ENCODE measurements around the gene LINC00305. TPM values are rescaled to one million over a fixed set of nuclear protein-coding genes. Genes with fewer than 3 reads are reported as not detected.

The LINC00305 gene
- polyA plus RNA-seq (ENCODE audit: insufficient read length in 3 of 3) = 1 to 10 TPM; 2.8 to 4.3 (median 3.3) TPM
- long read RNA-seq, donor 1 = 0 reads
- long read RNA-seq, donor 2 = 0 reads
- long read RNA-seq, donor 3 = 0 reads
- long read RNA-seq, donor 4 = 0 reads
- long read RNA-seq, donor 5 = 0 reads
- long read RNA-seq, donor 6 = 0 reads
- long read RNA-seq, donor 7 = 0 reads
- long read RNA-seq, donor 8 = 0 reads
- long read RNA-seq, donor 9 = 0 reads
- long read RNA-seq, donor 10 = 0 reads
- long read RNA-seq, donor 11 = 0 reads
- long read RNA-seq, donor 12 = 0 reads
- long read RNA-seq, donor 13 = 0 reads
- long read RNA-seq, donor 14 = 0 reads
- long read RNA-seq, donor 15 = 0 reads
- long read RNA-seq, donor 16 = 0 reads

DNA sequence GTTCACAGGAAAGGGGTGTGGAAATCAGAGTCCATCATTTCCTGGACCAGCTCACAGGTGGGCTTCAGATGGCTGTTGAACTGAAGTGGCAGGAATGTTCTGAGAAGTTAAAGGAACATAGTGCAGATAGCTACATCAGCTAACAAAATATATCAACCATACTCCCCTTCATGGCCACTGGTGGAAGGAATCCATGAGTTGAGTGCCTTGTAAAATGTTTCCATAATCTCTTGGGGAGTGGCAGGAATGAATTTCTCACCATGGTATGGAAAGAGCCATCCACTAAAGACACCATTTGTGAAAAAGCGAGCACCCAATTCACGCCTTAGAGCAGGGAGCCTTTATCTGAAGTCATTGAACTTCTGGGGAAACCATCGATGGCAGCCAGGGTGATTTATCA is at the start of gene LINC00305:
Gene LINC00305 (minus strand): TSS at position 101 of the 400 bp plus-strand sequence.
- no peak for DNase-seq (ENCODE audit: extremely low read depth in 1 of 11, low read depth in 9 of 11, low spot score in 4 of 11)

DNA sequence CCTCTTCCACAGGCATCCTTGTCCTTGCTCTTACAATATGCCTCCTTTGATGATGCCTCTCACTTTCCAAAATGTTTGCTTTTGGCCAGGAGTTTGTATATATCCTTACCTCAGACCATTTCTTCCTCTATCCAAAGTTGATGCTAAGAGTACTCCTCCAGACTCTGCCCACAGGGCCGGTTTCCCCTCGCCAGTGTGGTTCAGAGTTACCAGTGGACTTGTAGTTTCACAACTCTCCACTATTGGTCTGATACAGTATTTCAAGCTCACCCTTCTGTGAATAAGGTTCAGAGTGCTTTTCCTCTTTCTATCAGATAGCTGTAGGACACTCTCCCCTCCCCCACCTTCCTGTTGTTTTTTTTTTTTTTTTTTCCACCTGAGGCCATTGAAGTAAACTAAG is 42.2 kb upstream of the LINC00305 start:
- no peak for DNase-seq (ENCODE audit: extremely low read depth in 1 of 11, low read depth in 9 of 11, low spot score in 4 of 11)

DNA sequence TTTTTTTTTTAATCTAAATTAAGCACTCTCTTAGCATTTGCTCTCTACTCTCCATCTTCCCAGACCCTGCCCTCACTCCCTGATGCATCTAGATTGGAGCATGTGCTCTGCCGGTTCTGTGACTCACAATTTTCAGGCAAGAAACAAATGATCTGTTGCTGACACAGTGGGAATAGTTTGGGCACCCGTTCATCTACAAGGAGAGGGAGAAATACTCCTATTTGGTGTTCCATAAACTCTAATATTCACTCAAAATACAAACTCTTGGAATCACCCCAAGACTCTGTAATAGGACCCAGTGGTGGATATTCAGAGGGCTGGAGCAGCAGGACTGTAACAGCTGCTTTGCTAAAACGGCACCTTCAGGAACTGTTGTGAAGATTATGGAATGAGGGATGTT is 37.1 kb upstream of the LINC00305 start:
- no peak for DNase-seq (ENCODE audit: extremely low read depth in 1 of 11, low read depth in 9 of 11, low spot score in 4 of 11)

DNA sequence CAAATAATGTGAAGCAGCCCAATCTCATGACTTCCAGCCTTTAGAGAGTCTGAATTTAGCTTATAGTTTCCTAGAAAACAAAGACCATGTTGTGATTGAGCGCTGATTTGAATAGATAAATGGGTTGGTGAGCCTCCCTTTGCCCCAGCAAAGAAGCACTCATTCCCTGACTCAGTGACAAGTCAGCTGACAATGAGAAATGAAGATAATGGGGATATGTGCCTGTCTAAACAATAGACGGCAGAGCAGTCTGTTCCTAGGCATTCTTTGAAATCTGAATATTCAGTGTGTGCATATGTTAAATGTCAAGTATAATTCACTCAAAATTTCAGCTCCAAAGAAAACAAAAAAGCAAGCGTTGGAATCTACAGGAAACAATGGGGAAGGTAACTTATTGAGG is 34.8 kb upstream of the LINC00305 start:
- no peak for DNase-seq (ENCODE audit: extremely low read depth in 1 of 11, low read depth in 9 of 11, low spot score in 4 of 11)

DNA sequence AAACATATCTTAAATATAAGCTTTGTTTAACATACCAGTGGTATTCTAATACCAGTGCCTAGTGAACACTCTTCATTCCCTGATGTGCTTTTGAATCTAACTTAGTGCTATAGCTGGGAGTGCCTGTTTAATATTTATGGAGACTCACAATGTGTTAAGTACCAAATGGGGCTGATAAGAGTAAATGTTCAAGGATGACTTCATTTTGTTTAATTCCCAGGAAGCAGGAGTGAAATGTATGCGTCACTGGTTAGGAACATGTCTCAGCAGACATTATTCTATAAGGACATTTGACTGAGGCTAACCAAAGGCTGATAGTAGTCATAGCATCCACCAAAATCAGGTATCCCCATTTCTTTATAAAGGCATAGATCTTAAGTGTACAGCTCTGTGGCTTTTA is 31.7 kb upstream of the LINC00305 start:
- DNase-seq (ENCODE audit: extremely low read depth in 1 of 11, low read depth in 9 of 11, low spot score in 4 of 11) = no peak

DNA sequence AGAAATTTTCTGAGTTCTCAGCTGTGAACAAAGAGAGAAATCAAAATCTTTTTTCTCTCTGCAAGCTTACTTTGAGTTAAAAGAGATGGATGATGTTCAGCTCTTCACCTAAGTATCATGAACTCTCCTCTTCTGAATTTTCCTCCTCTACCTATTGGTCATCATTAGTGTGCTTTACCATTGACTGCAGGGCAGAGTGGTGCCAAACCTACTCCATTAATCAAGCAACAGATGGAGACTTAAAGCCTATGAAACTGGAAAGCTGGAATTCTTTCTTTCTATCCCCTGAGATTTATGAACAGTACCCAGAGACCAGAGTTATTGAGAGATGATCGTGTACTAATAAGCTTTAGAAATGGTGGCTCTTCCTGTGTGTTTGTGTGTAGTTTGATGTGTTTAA is 31.3 kb upstream of the LINC00305 start:
- no peak for DNase-seq (ENCODE audit: extremely low read depth in 1 of 11, low read depth in 9 of 11, low spot score in 4 of 11)

DNA sequence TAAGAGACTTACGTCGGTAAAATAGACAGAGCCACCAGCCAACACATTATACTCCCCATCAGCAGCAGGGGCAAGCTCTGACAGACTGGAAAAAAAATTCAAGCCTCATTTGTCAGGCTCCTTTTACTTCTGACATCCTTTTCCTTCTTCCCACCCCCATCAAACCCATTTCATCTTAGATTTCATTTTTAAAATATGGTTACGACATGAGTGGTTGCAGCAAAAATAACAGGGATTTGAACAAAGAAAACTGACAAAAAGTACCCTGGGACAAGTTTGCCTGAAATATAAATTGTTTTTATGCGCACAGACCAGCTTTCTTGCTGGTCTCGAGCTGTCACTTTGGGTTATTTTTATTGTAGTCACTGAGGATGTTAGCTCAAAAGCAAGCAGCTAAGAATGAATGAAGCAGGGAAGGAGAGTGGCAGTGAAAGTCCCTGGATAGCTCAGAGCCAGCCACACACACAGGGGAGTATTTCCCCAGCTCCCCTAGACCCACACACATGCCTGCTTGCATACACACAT is 30.7 kb upstream of the LINC00305 start:
- DNase-seq (ENCODE audit: extremely low read depth in 1 of 11, low read depth in 9 of 11, low spot score in 4 of 11) = no peak

DNA sequence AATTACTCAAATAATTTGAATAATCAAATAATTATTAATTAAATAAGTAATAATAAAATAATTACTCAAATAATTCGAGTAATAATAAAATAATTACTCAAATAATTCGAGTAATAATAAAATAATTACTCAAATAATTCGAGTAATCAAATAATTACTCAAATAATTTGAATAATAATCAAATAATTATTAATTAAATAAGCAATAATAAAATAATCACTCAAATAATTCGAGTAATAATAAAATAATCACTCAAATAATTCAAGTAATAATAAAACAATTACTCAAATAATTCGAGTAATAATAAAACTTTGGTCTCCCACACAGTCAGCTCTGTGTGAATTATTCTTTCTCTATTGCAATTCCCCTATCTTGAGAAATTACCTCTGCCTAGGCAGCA is 30.0 kb upstream of the LINC00305 start:
- DNase-seq (ENCODE audit: extremely low read depth in 1 of 11, low read depth in 9 of 11, low spot score in 4 of 11) = no peak

DNA sequence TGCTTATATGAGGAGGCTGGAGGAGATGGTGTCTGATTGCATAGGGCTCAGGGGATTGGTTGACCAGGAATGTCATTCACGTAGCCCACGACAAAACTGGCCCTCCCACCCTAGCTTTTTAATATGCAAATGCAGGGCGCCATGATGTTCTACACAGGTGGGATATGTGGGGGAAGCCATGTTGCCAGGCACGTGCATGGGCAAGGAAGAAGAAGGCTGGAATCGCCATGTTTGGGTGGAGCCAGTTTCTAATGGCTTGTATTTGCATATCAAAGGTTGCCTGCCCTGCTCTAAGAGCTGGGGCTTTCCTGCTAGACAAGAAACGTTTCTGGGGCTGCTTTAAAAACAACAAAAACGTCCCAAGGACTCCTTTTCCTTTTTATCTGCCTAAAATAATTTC is 26.5 kb upstream of the LINC00305 start:
- no peak for DNase-seq (ENCODE audit: extremely low read depth in 1 of 11, low read depth in 9 of 11, low spot score in 4 of 11)

DNA sequence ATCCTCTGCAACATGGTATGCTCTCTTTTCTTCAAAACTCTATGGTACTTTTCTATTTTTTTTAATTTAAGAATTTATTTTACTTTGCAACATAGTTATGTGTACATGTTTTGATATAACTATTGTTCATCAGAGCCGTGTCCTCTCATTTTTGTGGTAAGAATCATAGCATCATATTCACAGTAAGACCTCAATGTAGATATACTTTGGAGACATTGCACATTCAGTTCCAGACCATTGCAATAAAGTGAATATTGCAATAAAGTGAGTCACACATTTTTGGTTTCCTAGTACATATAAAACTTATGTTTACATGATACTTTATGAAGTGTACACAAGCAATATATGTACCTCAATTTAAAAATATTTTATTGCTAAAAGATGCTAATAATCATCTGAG is 22.7 kb upstream of the LINC00305 start:
- DNase-seq (ENCODE audit: extremely low read depth in 1 of 11, low read depth in 9 of 11, low spot score in 4 of 11) = no peak

DNA sequence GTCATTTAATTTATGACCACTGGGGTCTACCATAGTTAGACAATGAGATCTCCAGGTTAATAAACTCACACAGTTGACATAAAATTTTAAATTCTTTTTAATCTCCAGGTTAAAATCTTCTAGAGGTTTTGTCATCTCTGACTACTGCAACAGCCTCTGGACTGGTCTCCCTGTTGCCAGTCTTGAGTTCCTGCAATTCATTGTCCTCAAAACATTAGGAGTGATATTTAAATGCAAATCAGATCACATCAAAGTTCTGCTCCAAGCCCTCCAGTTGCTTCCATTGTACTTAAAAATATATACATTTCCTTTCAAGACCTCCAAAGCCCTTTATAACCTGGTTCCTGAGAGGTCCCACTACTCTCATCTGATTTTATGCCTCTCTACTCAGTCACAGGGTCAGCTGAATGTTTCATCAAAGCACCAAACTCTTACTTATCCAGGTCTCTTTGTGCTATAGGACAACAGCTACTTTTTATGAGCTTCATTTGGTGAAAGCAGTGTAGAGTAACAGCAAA is 18.6 kb upstream of the LINC00305 start:
- DNase-seq (ENCODE audit: extremely low read depth in 1 of 11, low read depth in 9 of 11, low spot score in 4 of 11) = no peak

DNA sequence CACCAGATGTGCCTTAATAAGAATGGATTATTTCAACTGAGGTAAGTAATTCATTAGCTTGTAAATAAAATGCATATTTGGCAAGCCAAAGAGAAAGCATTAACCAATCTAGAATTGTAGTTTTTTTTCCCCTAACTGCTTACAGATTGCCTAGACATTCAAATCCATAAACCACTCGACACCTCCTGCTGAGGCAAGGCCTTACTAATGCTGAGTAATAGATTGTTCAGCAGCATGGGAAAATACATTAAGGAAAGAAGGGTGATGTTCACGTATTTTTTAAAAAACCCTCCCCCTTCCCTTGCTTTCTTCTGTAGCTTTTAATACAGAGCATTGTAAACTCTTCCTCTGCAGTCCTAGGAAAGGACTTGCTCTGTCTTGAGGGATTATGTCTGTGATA is 17.0 kb upstream of the LINC00305 start:
- no peak for DNase-seq (ENCODE audit: extremely low read depth in 1 of 11, low read depth in 9 of 11, low spot score in 4 of 11)

DNA sequence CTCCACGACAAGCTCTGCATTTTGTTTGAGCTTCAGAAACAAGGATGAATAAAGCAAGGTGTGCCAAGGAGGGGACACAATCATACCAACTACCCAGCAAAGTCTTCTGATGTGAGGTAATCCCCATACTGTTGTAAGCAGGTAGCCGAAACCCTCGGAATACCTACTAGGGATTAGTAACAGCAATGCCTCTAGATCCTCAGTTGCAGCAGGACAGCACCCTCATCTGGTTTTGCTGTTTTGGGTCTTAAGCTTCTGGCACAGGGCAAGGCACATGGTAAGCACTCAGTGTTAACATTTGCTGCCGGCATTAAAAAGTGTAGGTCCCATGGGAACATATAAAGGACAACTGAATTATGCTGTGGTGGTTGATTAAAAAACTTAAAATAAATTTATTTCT is 16.0 kb upstream of the LINC00305 start:
- DNase-seq (ENCODE audit: extremely low read depth in 1 of 11, low read depth in 9 of 11, low spot score in 4 of 11) = no peak

DNA sequence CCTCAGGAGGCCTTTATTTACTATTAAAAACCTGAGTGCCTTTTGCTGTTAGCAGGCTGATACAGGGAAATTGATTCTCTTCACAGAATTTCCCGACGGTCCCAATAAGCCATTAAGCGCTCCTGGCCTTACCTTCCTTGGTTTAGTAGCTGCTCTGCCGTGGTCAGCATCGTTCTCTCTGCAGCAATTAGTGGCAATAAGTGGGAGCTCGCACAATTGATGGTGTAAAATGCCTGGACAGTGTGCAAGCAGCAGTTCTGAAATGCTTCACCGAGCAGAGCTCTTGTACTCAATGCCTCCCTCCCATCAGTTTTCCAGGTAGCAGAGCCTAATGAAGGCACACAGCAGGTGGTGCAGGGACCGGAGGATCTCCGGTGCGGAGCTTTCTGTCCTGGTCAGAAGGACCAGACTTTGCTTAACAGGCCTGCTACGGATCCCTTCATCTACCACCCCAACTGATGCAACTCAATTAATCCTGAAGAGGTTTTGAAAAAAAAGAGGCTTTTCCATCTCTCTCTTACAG is 1.1 kb upstream of the LINC00305 start:
- DNase-seq (ENCODE audit: extremely low read depth in 1 of 11, low read depth in 9 of 11, low spot score in 4 of 11) = peak in 4 of 11 donors; percentile 3 to 16 (median 9)

DNA sequence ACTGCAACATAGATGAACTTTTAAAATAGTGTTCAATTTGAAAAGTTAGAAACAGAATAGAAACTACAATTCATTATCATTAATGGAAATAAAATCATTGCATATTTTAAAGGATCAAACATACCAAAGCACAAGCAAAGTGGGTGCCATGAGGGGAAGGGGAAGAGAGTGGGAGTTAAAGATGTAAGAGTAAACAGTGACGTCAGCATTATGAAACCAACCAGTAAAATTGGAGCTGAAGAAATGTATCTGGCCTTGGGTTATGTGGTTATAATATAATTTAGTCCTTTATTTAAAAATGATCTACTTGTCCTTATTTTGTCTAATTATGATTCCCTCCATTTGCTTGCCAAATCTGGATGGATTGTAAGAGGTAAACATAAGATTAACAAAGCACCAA is 6.0 kb downstream of the LINC00305 start:
- no peak for DNase-seq (ENCODE audit: extremely low read depth in 1 of 11, low read depth in 9 of 11, low spot score in 4 of 11)

DNA sequence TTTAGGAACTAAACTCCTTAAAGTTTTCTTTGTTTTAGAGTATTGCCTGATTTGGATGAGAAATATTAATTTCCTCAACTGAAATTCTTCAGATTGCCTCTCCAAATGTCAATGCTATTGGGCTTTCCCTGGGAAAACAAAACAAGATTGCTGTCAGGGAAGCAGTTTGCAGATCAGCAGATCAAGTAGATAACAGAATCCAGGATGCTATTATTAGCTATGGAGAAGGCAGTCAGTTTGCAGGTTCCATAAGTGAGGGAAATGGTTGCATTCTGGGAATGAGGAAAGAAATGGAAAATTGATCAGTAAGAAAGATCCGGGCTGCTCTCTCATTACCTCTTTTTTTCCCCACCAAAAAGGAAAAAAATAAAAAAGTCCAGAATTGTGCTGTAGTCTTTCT is 11.0 kb downstream of the LINC00305 start:
- no peak for DNase-seq (ENCODE audit: extremely low read depth in 1 of 11, low read depth in 9 of 11, low spot score in 4 of 11)

DNA sequence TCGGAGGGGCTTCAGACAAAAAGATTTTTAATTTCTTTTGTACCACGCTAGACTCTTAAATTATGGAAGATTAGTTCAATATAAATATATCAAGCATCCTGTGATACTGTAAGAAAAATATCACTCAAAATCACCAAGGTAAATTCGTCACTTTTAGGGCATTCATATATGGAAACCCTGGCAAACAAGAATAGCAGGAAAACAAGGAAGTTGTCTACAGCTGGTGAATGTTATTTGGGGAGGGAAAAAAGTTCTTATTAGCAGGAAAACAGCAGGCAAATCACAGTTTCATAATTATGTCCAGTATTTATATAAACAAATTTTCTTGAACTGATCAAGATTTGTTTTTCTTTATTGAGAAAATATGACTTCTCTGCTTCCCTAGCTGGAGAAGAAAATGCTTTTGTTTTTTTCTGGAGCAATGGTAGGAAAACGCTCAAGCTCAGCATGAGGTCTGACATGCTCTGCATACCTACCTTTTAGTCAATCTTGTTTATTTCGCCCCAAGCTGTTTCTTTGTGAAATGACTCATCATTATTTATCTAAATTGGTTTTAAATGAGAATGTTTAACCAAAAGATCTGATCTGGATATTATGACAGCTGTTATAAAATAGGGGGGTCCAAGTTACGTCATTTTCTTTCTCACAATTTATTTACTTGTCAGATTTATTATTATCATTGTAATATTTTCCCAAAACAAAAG is 14.7 kb downstream of the LINC00305 start:
- no peak for DNase-seq (ENCODE audit: extremely low read depth in 1 of 11, low read depth in 9 of 11, low spot score in 4 of 11)

DNA sequence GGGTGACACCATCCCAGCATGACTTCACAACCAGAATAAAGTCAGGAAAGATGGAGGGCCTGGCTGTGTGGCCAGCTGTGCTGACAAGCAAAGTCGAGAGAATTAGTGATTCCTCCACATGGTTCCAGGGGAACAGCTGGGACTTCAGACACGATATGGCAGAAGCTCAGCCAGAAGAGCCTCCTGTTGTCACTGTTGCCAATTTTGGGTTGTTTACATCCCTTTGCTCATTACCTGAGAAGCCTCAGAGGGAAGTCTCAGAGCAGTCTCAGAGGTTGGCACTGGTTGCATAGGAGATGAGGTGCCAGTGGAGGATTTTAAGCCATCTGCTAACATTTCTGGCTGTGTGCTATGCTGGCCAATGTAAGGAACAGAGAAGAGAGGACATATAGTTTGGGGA is 16.0 kb downstream of the LINC00305 start:
- DNase-seq (ENCODE audit: extremely low read depth in 1 of 11, low read depth in 9 of 11, low spot score in 4 of 11) = no peak

DNA sequence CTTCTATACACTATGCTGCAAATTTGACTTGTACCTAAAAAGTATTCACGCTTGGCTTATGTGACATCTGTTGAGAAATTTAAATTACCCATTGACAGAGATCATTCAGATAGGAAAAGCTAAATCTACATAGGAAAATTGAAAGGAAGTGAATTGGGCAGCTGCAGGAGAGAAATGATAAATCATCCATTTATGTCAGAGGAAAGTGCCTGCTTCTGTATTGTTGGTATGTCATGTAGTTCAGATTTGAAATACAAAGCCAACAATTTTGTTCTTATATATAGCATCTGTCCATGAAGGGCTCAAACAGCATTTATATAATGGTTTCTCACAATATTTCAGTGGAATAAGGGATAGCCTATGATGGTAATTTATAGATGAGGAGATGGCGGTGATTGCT is 17.6 kb downstream of the LINC00305 start:
- DNase-seq (ENCODE audit: extremely low read depth in 1 of 11, low read depth in 9 of 11, low spot score in 4 of 11) = no peak

DNA sequence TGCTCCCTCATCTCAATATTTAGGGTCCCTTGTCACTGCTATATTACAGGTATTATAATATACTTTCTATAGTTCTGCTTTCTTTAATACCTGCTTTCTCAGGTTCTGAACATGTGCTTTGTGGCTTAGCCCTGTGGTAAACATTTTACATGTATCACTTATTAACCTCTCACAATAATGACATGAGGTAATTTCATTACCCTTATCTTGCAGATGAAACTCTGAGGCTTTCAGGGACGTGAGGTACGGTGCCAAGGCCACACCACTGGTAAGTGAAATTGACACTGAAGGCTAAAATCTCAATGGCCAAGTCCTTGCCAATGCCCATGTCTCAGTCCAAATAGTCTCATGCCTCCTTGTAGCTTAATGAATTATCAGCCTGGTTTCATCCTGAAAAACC is 21.7 kb downstream of the LINC00305 start:
- no peak for DNase-seq (ENCODE audit: extremely low read depth in 1 of 11, low read depth in 9 of 11, low spot score in 4 of 11)
